CD4-positive, alpha-beta T cell treated with Interleukin-2 at 100 ng/mL for 4 hours (primary cell): ENCODE results near the gene OR2A7.
"Not testable (repeated sequence)": the region's sequence is repeated elsewhere in the genome, so short reads cannot be mapped to it uniquely, and the experiment has no call there.

Experiments used
- DNase-seq: peaks from one replicate; pipeline ENCODE4 v3.0.0-alpha.2; 2020; ENCODE audit warnings: low spot score

OR2A7 gene, protein sequence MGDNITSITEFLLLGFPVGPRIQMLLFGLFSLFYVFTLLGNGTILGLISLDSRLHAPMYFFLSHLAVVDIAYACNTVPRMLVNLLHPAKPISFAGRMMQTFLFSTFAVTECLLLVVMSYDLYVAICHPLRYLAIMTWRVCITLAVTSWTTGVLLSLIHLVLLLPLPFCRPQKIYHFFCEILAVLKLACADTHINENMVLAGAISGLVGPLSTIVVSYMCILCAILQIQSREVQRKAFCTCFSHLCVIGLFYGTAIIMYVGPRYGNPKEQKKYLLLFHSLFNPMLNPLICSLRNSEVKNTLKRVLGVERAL

GRCh38 chr7:144264692-144265091 is at the start of gene OR2A7:
OR2A7 (minus strand) TSS chr7:144264792; CDS start chr7:144259628, 5,164 bp downstream.
- not testable (repeated sequence) for DNase-seq

- not testable (repeated sequence) for DNase-seq
These were observed 47.4 kb upstream of the OR2A7 start, which contains the start of gene OR2A1 for GRCh38 chr7:144311872-144312469. OR2A1 (plus strand) TSS chr7:144312419; CDS start chr7:144318125, 5,706 bp downstream.

- DNase-seq = not testable (repeated sequence)
These were observed 46.6 kb upstream of the OR2A7 start for GRCh38 chr7:144311218-144311617.

- DNase-seq = not testable (repeated sequence)
These were observed 45.1 kb upstream of the OR2A7 start for GRCh38 chr7:144309702-144310101.

- DNase-seq = not testable (repeated sequence)
These were observed 40.6 kb upstream of the OR2A7 start for GRCh38 chr7:144305156-144305555.

GRCh38 chr7:144303607-144304006 is 39.0 kb upstream of the OR2A7 start:
- not testable (repeated sequence) for DNase-seq

GRCh38 chr7:144302578-144303303 is 38.1 kb upstream of the OR2A7 start:
- not testable (repeated sequence) for DNase-seq

DNA sequence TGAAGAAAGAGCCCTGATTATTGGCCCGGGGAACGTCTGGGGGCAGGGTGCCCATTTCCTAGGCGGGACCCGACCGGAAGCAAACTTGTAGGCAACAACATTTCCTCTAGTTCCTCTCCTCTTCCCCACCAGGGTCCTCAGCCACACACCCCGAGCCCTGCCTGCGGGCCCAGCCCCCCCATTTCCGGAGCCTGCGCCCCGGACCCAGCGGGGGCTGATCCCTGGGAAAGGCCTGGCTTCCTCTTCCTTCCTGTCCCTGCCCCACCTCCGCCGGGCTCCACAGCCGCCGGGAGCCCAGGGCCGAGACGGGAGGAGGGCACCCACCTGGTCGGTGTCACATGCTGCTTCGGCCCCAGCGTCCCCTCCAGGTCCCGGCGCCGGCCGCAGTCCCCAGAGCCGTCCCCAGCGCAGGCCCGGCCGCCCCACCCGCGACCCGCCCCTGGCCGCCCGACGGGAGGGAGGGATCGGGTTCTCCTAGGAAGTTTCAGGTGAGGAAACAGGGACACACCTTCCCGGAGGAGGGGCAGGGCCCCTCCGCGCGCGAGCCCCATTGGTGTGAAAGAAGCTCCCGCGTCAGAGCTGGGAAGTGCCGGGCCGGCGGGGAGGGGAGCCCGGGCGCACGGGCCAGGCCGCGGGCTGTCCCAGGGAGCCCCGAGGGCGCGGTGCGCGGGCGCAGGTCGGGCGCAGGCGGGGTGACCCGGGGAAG is 29.4 kb upstream of the OR2A7 start:
- not testable (repeated sequence) for DNase-seq

GRCh38 chr7:144292384-144293161 is 28.0 kb upstream of the OR2A7 start:
- not testable (repeated sequence) for DNase-seq

DNA sequence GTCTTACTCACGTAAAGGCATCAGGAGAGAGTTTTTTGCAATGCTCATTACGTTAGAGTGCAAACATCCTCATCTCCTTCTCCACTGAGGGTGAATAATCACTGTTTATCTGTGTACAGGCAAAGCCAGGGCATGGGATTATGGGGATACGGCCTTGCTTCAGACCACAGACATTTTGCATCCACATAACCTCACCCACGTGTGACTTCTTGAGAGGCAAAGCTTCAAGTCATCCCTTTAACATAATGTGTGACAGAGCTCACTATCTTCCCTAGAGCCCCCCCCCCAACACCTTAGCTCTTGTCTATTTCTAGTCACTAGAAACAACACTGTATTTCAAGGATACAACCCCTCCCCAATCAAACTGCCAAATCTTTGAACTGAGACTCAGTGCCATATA is 27.0 kb upstream of the OR2A7 start:
- not testable (repeated sequence) for DNase-seq

DNA sequence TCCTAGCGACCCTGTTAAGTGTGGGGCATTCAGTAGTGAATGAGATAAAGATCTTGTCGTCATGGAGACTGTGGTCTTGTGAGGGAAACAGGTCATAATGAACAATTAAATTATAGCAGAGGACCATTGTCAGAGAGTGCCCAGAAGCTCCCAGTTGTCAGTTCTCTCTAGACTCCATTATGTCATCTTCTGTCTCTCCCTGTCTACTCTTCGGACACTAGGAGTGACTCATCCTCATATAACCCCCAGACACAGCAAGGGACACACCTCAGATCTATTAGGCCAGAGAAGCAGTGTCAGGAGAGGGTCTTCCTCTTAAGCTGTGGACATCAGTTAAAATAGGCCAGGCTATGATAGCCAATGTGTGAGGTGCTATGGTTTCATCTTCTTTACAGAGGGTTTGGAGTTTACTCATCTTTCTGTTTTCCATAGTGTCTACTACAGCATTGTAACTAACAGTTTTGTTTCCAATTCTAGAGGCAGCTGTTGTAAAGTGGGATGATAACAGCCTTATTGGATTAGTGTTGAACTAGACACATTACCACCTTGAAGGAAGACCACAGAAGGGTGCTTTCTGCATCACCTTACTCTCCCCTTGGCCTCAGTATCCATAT is 22.7 kb upstream of the OR2A7 start:
- DNase-seq = not testable (repeated sequence)

DNA sequence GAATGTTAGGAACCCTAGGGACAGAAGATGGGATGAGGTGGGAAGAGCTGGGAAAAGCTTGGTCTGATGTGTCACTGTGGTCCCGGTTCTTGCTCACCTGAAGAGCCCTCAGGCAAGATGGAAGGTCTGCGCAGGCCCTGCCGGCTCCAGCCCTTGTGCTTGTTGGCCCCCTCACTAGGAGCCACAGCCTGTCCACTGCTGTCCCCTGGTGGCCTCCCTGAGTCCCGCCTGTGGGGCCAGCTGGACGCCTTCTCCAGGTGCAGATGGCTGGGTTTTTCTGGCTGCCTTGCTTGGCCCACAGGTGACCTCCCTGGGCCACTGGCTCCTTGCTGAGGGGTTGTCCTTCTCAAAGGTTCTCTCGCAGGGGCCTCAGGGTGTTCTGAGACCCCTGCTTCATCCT is 19.1 kb upstream of the OR2A7 start:
- DNase-seq = not testable (repeated sequence)

DNA sequence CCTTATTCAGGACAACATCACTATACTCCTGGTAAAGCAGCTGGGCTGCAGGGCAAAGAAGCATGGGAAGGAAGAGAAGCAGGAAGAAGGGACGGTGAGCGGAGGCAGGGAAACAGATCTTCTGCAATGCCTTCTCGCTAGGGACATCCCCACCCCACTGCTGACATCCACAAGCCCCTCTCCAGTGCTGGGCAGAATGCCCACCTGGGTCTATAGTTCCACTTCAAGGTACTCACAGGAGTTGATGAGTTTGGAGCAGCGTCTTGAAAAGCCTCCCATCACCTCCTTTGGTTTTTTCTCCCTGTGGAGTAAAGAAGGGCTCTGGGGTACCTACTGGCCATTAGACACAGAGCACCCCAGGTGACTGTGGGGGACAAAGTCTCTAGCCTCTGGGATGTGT is 17.9 kb upstream of the OR2A7 start:
- DNase-seq = not testable (repeated sequence)

DNA sequence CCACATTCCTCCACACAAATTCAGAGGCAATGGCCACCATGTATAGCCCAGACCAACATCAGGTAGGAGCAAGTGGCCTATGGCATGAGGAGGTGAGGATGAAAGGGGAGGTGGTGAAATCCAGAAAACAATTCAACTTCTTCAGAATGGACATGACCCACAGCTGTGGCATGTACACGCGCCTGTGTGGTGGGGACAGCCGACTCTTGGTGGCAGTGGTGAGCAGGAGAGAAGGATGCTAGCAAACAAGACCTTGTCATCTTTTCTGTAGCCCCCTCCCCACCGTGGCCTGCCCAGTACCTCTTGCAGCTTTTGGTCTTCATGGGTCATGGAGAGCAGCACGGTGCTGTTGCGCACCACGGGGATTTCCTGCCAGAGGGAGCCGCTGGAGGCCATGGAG is 17.4 kb upstream of the OR2A7 start:
- DNase-seq = not testable (repeated sequence)

- DNase-seq = not testable (repeated sequence)
These were observed 15.4 kb upstream of the OR2A7 start for GRCh38 chr7:144280010-144280409.

- DNase-seq = not testable (repeated sequence)
These were observed 10.7 kb upstream of the OR2A7 start for GRCh38 chr7:144275281-144275680.

DNA sequence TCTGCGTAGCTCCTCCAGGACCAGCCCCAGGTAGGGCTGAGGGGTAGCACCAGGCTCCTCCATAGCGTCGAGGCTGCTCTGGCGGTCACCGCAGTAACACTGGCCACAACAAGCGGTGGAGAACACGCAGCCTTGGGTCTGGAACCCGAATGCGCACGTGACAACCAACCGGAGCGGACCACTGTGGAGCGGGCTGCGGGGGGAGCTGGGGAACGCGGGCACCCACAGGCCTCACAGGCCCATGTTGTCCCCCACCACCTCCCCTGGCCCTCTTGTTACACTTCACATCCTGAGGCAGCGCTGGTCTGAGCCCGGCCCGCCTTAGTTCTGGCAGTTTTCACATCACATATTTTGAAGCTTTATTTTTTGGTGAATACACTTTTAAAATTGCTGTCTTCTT is 4.6 kb upstream of the OR2A7 start, which contains the start of gene CTAGE8:
CTAGE8 (minus strand) TSS at position 101 of the 400 bp plus-strand sequence; CDS start at position 63, 38 bp downstream.
- not testable (repeated sequence) for DNase-seq

DNA sequence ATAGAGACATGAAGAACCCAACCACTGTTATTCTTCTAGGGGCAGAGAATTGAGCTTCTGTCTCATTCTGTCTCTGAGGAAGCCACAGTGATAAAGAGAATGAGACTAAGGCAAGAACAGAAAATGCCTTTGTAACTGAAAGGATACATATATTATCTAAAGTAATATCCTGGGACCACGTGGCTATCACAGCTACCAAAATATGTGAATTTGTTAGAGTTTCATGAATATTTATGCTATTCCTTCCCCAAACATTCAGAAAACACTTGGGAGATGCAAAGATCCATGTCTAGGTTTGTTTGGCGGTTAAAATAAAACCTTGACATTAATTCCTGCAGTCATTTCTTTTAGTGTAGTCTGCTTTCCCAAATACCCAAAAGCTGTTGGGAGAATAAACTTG is 2.5 kb downstream of the OR2A7 start:
- not testable (repeated sequence) for DNase-seq

GRCh38 chr7:144259067-144259466 is 5.5 kb downstream of the OR2A7 start:
- not testable (repeated sequence) for DNase-seq

GRCh38 chr7:144256112-144256511 is 8.5 kb downstream of the OR2A7 start:
- no peak for DNase-seq

DNA sequence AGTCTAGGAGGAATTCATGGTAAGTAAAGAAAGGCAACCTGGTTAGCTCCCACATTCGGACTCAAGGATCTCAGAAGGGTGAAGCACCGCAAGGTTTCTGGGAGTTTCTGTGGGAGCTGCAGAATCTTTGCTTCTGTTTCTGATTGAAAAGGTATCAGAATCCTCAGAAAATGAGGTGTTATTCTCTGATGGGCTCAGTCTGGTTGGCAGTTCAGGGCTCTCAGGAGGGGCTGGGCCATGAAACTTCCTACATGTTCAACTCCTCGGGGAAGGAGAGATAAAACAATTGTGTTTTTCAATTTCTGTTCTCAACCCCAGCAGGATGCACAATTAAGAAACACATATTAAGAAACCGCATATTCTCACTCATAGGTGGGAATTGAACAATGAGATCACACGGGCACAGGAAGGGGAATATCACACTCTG is 9.1 kb downstream of the OR2A7 start:
- no peak for DNase-seq
